Psoas muscle (tissue), 8 donors: ENCODE results near the gene SDS. TPM values are rescaled to one million over a fixed set of nuclear protein-coding genes. Genes with fewer than 3 reads are reported as not detected.

Experiments
- ATAC-seq, 4 donors: fragments of 200-7000 bp; cut with Tn5 transposase; one replicate each; pipeline ENCODE4 v1.9.1; 2020; ENCODE audit warnings: moderate library complexity in 3 of 4, mild to moderate bottlenecking in 2 of 4
- DNase-seq, 2 donors: peaks; one replicate each; pipeline ENCODE4 v3.0.0-alpha.2; 2020
- H3K27ac ChIP-seq: fragments of 200-600 bp; one replicate; pipeline ENCODE4 v1.8.0; 2022
- H3K27me3 ChIP-seq, 3 donors: fragments of 200-600 bp in 1 of 3; one replicate each; pipeline versions ENCODE4 v1.6.1 to v1.8.0; 2013 to 2022; ENCODE audit warnings: low read length in 2 of 3, mild to moderate bottlenecking in 2 of 3, moderate library complexity in 1 of 3; ENCODE audit not compliant: insufficient read depth in 3 of 3
- H3K36me3 ChIP-seq, 2 donors: fragments of 200-600 bp in 1 of 2; one replicate each; pipeline versions ENCODE4 v1.6.1 to v1.8.0; 2013 to 2022; ENCODE audit warnings: low read depth in 1 of 2, mild to moderate bottlenecking in 1 of 2, moderate library complexity in 1 of 2; ENCODE audit not compliant: insufficient read depth in 1 of 2
- H3K4me1 ChIP-seq: fragments of 200-600 bp; one replicate; pipeline ENCODE4 v1.8.0; 2022
- H3K4me3 ChIP-seq: fragments of 200-600 bp; one replicate; pipeline ENCODE4 v1.8.0; 2022; ENCODE audit warnings: mild to moderate bottlenecking
- H3K9me3 ChIP-seq: fragments of 200-600 bp; one replicate; pipeline ENCODE4 v1.8.0; 2022
- WGBS, 3 donors: extraction: QIAGEN DNeasy Blood & Tissue Kit; methylation state at CpG; one replicate each; pipeline versions ENCODE4 v1.1.6 to v1.1.7; 2013; 5-methylcytosine and 5-hydroxymethylcytosine counted together
- intact Hi-C, 2 donors: fragments of 100-400 bp; cut with DNase I; formaldehyde crosslinking; loops; one replicate each; pipeline versions ENCODE4 v1.11.0 to v1.14.2; 2022
- polyA plus RNA-seq, 3 donors: library from polyadenylated mRNA; stranded (reverse); fragments of 200-250 nt; gene quantifications; one replicate each; pipeline ENCODE4 v1.2.3, GENCODE V29; 2013
- total RNA-seq, 4 donors: library from RNA; stranded (reverse); fragmentation: NEBNext Ultra II Directional in 2 of 4; extraction: Animal tissue kit (Norgen Biotek cat#: 25700) in 2 of 4; gene quantifications; one replicate each; pipeline versions ENCODE4 v1.2.1 to v1.2.4, GENCODE V29; 2021 to 2023
- TF ChIP-seq, protein P1 (sequence below): fragments of 200-600 bp; IDR thresholded peaks from one replicate; pipeline ENCODE4 v1.8.0; 2022; ENCODE audit warnings: antibody characterized with exemption
- donor health status: healthy with polysubstance abuse.
- donor health status: DM: no; HTN: no; CAD: no; lungs with moderate emphysema.
- donor health status: Bipolar disorder and iron deficiency.
- donor health status: healthy.
- donor health status: DM: yes; HTN: yes; CAD: no.
- donor health status: DM: no; HTN: no; CAD: no.
- donor health status: DM: no; HTN: no; CAD: no.
- donor health status: DM: yes; HTN: yes; CAD: no.

Gene SDS
- total and polyA plus RNA-seq, 7 donors = 0.05 to 0.91 (median 0.38) TPM; not detected in 3

DNA sequence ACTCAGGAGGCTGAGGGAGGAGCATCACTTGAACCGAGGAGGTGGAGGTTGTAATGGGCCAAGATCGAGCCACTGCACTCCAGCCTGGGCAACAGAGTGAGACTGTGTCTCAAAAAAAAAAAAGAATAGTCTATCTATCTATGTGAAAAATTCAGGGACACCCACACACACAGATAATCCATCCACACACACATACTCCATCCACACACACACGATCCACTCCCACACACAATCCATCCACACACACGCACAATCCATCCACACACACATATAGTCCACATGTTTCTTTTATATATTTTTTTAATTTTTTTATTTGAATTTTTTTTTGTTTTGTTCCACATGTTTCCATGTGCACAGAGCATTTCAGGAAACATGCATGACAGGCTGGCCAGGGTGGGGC, 3.3 kb downstream of the SDS start:
- TF ChIP-seq, protein P1, sequence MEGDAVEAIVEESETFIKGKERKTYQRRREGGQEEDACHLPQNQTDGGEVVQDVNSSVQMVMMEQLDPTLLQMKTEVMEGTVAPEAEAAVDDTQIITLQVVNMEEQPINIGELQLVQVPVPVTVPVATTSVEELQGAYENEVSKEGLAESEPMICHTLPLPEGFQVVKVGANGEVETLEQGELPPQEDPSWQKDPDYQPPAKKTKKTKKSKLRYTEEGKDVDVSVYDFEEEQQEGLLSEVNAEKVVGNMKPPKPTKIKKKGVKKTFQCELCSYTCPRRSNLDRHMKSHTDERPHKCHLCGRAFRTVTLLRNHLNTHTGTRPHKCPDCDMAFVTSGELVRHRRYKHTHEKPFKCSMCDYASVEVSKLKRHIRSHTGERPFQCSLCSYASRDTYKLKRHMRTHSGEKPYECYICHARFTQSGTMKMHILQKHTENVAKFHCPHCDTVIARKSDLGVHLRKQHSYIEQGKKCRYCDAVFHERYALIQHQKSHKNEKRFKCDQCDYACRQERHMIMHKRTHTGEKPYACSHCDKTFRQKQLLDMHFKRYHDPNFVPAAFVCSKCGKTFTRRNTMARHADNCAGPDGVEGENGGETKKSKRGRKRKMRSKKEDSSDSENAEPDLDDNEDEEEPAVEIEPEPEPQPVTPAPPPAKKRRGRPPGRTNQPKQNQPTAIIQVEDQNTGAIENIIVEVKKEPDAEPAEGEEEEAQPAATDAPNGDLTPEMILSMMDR = no peak
- WGBS, 3 donors = 75 to 78% (median 78%) methylated on average over 4 of the region's 4 CpGs
- Histone ChIP-seq H3K4me1 (no peaks in the 10 kb centered on the region), H3K9me3 (no peaks in the 10 kb centered on the region), H3K4me3 (no peak overlapping the region), H3K27me3 (peaks cover 0 to 20% (median 2%) of the 10 kb centered on the region in 3 donors), H3K27ac (no peak overlapping the region), H3K36me3 (no peaks in the 10 kb centered on the region)
- ATAC-seq (no peak), DNase-seq (no peak)
- intact Hi-C loops = no loop called here

DNA sequence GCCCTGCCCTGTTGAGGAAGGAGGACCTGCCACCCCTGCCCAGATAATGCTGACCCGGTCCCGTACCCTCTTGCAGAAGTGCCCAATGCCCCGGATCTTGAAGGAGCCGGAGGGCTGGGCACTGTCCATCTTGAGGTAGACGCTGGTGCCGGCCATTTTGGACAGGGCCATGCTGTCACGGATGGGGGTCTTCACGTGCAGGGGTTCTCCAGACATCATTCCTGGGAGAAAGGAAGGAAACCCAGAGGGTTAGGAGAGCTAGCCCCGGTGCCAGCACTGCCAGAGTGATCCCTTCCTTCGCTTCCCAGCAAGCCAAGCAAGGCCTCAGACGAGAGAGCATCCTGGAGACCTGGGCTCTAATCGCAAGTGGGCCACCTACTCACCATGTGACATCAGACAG, 4.2 kb downstream of the SDS start:
- Histone ChIP-seq H3K4me3 (no peak overlapping the region), H3K9me3 (no peaks in the 10 kb centered on the region), H3K36me3 (no peaks in the 10 kb centered on the region), H3K27ac (no peak overlapping the region), H3K27me3 (peaks cover 0 to 20% (median 2%) of the 10 kb centered on the region in 3 donors), H3K4me1 (no peaks in the 10 kb centered on the region)
- intact Hi-C loops = loop anchor here in 1 of 2 donors (5.0 kb wide), 1 partner anchor 1187 kb away; no protein-coding TSS in a partner anchor
- DNase-seq (no peak), ATAC-seq (no peak)
- TF ChIP-seq, protein P1 = no peak
- 80 to 85% (median 83%) methylated on average over 12 of the region's 12 CpGs for WGBS, 3 donors

DNA sequence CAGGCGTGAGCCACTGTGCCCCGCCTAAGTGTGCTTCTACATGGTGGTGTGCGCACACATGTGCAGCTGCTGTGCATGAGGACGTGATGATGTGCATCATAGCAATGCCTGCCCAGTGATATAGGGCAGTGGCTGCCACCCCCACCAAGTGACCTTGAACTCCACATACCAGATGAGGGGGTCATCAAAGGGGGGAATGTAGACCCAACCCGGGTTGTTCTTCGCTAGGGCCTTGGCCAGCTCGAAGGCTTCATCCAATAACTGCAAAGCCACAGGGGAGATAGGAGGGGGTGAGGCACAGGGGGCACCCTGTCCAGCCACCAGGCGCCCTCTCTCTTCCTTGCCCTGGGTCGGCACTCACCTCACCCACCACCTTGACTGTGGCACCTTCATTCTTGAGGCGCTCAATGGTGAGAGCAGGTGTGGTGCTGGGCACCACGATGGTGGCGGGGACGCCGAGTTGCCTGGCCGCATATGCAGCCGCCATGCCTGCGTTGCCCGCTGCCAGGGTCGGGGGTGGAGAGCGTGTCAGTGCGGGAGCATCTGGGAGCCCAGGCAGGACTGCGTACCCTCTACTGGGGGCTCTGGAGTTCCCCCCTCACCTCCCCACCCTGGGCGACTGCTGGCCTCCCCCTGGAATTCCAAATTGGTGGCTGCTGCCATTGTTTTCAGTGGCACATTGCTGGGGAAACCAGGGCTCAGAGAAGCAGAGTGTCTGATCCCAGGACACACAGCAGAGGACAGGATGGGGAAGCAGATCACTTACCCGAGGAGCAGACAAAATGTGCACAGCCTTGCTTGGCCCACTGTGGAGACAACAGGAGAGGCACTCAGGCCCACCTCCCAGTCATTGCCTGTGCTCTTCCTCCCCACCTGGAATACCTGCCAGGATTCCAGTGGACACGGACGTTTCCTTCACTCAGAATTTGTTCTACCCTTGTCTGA, 5.1 kb downstream of the SDS start:
- Histone ChIP-seq H3K36me3 (no peaks in the 10 kb centered on the region), H3K9me3 (no peaks in the 10 kb centered on the region), H3K4me3 (no peak overlapping the region), H3K27me3 (peaks cover 0 to 20% (median 2%) of the 10 kb centered on the region in 3 donors), H3K4me1 (no peaks in the 10 kb centered on the region), H3K27ac (no peak overlapping the region)
- no peak for ATAC-seq
- intact Hi-C loops = loop anchor here in 1 of 2 donors (5.0 kb wide), 1 partner anchor 1186 kb away; no protein-coding TSS in a partner anchor
- TF ChIP-seq, protein P1 = no peak
- WGBS, 3 donors = 78 to 79% (median 79%) methylated on average over 26 of the region's 26 CpGs
- DNase-seq = no peak

DNA sequence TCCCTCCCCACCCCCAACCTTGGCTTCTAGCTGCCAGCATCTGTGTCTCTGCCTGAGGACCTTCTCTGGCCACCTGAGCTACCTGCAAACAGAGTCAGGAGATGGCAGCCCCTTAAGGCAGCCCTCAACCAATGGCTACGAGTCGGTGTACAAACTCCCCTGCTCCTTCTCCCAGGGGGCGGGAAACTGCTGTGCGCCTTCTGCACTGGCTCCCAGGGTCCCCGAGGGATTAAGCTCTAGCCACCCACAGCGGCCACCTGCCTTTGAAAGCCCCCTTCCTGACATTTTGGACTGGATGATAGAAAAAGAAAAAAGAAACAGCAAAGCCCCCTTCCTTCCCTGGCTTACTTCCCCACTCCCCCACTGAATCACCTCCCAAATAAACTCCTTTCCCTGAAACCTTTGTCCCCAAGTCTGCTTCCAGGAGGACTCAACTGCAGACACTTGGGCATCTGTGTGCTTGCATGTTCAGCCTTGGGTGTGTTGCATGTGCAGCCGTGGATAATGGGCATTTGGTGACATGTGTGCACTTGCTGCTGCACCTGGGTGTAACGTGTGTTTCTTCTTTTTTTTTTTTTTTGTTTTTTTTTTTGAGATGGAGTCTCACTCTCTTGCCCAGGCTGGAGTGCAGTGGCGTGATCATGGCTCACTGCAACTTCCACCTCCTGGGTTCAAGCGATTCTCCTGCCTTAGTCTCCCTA, 6.0 kb downstream of the SDS start:
- Histone ChIP-seq H3K4me3 (no peak overlapping the region), H3K36me3 (no peaks in the 10 kb centered on the region), H3K27ac (no peak overlapping the region), H3K27me3 (peaks cover 0 to 20% (median 2%) of the 10 kb centered on the region in 3 donors), H3K9me3 (no peaks in the 10 kb centered on the region), H3K4me1 (no peaks in the 10 kb centered on the region)
- intact Hi-C loops = loop anchor here in 1 of 2 donors (5.0 kb wide), 1 partner anchor 1185 kb away; no protein-coding TSS in a partner anchor
- WGBS, 3 donors = 43 to 53% (median 46%) methylated on average over 10 of the region's 10 CpGs
- TF ChIP-seq, protein P1 = no peak
- ATAC-seq = no peak
- DNase-seq = no peak
